Caco-2 (cell line): ENCODE results near the gene CEP41. TPM values are rescaled to one million over a fixed set of nuclear protein-coding genes. Genes with fewer than 3 reads are reported as not detected.

Experiments
- BruUV-seq: library from RNA; stranded (reverse); fragments of 400-500 nt; replicated peaks from 2 replicates; lab custom pipeline; 2021; lab: Mats Ljungman, UMichigan
- CTCF ChIA-PET: fragments of 300-600 bp; sonication (Branson Sonifier 250); formaldehyde crosslinking; loops from one replicate; lab custom pipeline; 2022; ENCODE audit warnings: antibody characterized with exemption; lab: Charles Lee
- POLR2A ChIA-PET: fragments of 300-600 bp; sonication (Branson Sonifier 250); formaldehyde crosslinking; loops from one replicate; lab custom pipeline; 2022; ENCODE audit warnings: antibody characterized with exemption; lab: Charles Lee
- DNase-seq, 2 experiments: peaks; one replicate each; pipeline versions ENCODE4 v3.0.0 to v3.0.0-alpha.2; 2020 to 2022
- H3K27me3 ChIP-seq: replicated peaks from 2 replicates; pipeline ENCODE4 v1.6.0; 2011; ENCODE audit warnings: low read length; ENCODE audit not compliant: control insufficient read depth, insufficient read depth
- H3K36me3 ChIP-seq: 2 replicates; pipeline ENCODE4 v1.5.1; 2011; ENCODE audit warnings: low read length; ENCODE audit not compliant: control insufficient read depth, insufficient read depth
- H3K4me1 ChIP-seq: fragments of 250-450 bp; sonication (Bioruptor Pico); 2 replicates; pipeline ENCODE4 v1.5.1; 2020; ENCODE audit warnings: mild to moderate bottlenecking
- H3K4me3 ChIP-seq: 2 replicates; pipeline ENCODE4 v1.5.1; 2011; ENCODE audit warnings: low read depth, mild to moderate bottlenecking, control low read depth, low read length
- H3K9me3 ChIP-seq: fragments of 250-450 bp; sonication (Bioruptor Pico); 2 replicates; pipeline ENCODE4 v1.5.1; 2020; ENCODE audit warnings: mild to moderate bottlenecking, moderate library complexity
- H3K27ac Mint-ChIP-seq: one replicate; pipeline ENCODE4 v1.8.0; 2022; ENCODE audit warnings: mixed read lengths; ENCODE audit not compliant: unreplicated experiment
- H3K27me3 Mint-ChIP-seq: one replicate; pipeline ENCODE4 v1.8.0; 2022; ENCODE audit warnings: mixed read lengths; ENCODE audit not compliant: insufficient read depth, unreplicated experiment
- H3K36me3 Mint-ChIP-seq: one replicate; pipeline ENCODE4 v1.8.0; 2022; ENCODE audit warnings: mild to moderate bottlenecking, mixed read lengths; ENCODE audit not compliant: insufficient read depth, unreplicated experiment
- H3K4me1 Mint-ChIP-seq: one replicate; pipeline ENCODE4 v1.8.0; 2022; ENCODE audit warnings: low read depth, mixed read lengths; ENCODE audit not compliant: unreplicated experiment
- H3K4me3 Mint-ChIP-seq: one replicate; pipeline ENCODE4 v1.8.0; 2022; ENCODE audit warnings: mild to moderate bottlenecking, moderate library complexity, mixed read lengths; ENCODE audit not compliant: unreplicated experiment
- H3K9me3 Mint-ChIP-seq: one replicate; pipeline ENCODE4 v1.8.0; 2022; ENCODE audit warnings: mixed read lengths; ENCODE audit not compliant: unreplicated experiment
- intact Hi-C: fragments of 100-400 bp; cut with micrococcal nuclease; formaldehyde crosslinking; loops from one replicate; pipeline ENCODE4 v1.10.0; 2022; ENCODE audit not compliant: unreplicated experiment
- total RNA-seq: library from RNA; stranded (reverse); gene quantifications from 2 replicates; pipeline ENCODE4 v1.2.3, GENCODE V29; 2022
- TF ChIP-seq, protein P1 (sequence below), 2 experiments: fragments of 200-600 bp in 1 of 2; IDR thresholded peaks; 1 replicate in 1 of 2; 2 replicates in 1 of 2; pipeline versions ENCODE4 v1.5.1 to v1.8.0; 2011 to 2022; ENCODE audit warnings: antibody characterized with exemption in 1 of 2, control low read depth in 1 of 2, inconsistent platforms in 1 of 2, low read depth in 1 of 2, low read length in 1 of 2, mild to moderate bottlenecking in 1 of 2, moderate library complexity in 1 of 2; ENCODE audit not compliant: insufficient read depth in 1 of 2, severe bottlenecking in 1 of 2, unreplicated experiment in 1 of 2

The CEP41 gene
- total RNA-seq, 1 experiment from 2014 or later: 14.9 TPM

DNA sequence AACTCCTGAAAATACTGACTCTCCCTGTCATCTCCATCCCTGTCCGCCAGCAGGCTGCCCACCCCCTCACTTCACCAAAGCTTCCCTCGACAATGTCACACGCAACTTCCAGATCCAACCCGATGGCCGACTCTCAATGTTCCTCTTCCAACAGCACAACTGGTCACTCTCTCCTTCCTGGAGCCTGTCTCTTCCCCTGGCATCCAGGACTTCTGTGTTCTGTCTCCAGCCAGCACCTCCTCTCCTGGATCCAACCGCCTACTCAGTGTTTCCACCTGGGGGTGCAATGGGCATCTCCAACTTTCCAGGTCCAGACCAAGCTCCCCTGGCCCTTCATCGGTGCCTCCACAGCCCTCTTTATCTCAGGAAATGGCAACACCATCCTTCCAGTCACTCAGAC is 87.6 kb downstream of the CEP41 start:
- H3K36me3 Mint-ChIP-seq: peaks cover 5% of the 10 kb centered on the region
- Histone ChIP-seq H3K36me3 (no peaks in the 10 kb centered on the region), H3K9me3 (no peaks in the 10 kb centered on the region), H3K4me3 (no peak overlapping the region), H3K4me1 (peaks cover 51% of the 10 kb centered on the region), H3K27me3 (no peaks in the 10 kb centered on the region)
- peaks cover 30% of the 10 kb centered on the region for H3K4me1 Mint-ChIP-seq
- peak in 1 of 2 experiments; percentile 33 for DNase-seq
- H3K4me3 Mint-ChIP-seq: no peak overlapping the region
- intact Hi-C loops: no loop called here
- TF ChIP-seq, protein P1, sequence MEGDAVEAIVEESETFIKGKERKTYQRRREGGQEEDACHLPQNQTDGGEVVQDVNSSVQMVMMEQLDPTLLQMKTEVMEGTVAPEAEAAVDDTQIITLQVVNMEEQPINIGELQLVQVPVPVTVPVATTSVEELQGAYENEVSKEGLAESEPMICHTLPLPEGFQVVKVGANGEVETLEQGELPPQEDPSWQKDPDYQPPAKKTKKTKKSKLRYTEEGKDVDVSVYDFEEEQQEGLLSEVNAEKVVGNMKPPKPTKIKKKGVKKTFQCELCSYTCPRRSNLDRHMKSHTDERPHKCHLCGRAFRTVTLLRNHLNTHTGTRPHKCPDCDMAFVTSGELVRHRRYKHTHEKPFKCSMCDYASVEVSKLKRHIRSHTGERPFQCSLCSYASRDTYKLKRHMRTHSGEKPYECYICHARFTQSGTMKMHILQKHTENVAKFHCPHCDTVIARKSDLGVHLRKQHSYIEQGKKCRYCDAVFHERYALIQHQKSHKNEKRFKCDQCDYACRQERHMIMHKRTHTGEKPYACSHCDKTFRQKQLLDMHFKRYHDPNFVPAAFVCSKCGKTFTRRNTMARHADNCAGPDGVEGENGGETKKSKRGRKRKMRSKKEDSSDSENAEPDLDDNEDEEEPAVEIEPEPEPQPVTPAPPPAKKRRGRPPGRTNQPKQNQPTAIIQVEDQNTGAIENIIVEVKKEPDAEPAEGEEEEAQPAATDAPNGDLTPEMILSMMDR (IDR thresholded peaks at IDR 0.05; ENCODE audit: insufficient read depth in 1 of 2, low read depth in 1 of 2, low read length in 1 of 2, severe bottlenecking in 1 of 2, unreplicated experiment in 1 of 2): no peak
- H3K9me3 Mint-ChIP-seq: no peaks in the 10 kb centered on the region
- no TSS peak for BruUV-seq
- ChIA-PET POLR2A (no interaction called here), CTCF (no interaction called here)
- no peak overlapping the region for H3K27ac Mint-ChIP-seq
- no peaks in the 10 kb centered on the region for H3K27me3 Mint-ChIP-seq

DNA sequence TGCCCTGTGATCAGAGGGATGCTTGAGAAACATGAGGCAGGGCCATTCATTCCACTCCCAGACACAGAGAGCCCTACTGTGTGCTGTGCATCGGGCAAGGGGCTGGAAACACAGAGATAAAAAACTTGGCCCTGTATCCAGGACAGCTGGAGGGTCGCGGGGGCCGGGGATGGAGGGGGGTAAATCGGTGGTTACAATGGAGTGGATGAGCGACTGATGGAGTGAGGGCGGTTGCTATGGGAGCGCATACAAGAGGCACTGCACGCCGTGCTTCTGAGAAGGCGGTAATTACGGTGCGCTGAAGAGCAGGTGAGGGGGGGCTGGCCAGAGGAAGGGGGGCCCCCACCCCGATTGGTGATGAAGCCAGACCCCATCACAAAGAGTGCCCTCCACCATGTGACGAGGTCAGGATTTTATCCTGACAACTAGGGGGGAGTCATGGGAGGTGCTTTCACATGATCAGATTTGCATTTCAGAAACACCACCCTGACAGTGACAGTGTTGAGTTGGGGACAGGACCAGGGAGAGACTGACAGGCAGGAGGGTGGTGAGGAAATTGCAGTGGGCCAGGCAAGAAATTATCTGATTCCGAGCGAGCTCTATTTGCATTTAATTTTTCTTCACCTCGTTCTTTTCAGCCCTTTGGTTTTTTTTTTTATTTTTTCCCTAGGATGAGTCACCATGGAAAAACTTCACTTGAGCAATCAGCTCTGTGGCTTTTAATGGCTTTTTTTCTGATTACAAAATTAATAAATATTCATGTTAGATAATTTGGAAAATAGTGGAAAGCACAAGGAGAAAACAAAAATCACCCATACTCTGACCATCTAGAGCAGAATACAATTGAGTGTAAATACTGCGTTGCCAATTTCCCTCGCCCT is 88.4 kb downstream of the CEP41 start:
- CTCF ChIA-PET: no interaction called here
- POLR2A ChIA-PET: no interaction called here
- H3K4me1 Mint-ChIP-seq: peaks cover 30% of the 10 kb centered on the region
- no TSS peak for BruUV-seq
- DNase-seq: no peak
- H3K27me3 Mint-ChIP-seq: no peaks in the 10 kb centered on the region
- no peaks in the 10 kb centered on the region for H3K9me3 Mint-ChIP-seq
- Histone ChIP-seq H3K4me3 (no peak overlapping the region), H3K27me3 (no peaks in the 10 kb centered on the region), H3K4me1 (peaks cover 49% of the 10 kb centered on the region), H3K36me3 (no peaks in the 10 kb centered on the region), H3K9me3 (no peaks in the 10 kb centered on the region)
- no peak overlapping the region for H3K4me3 Mint-ChIP-seq
- H3K27ac Mint-ChIP-seq: peak overlapping the region; percentile 20
- peaks cover 5% of the 10 kb centered on the region for H3K36me3 Mint-ChIP-seq
- intact Hi-C loops: no loop called here
- TF ChIP-seq, protein P1 (IDR thresholded peaks at IDR 0.05; ENCODE audit: insufficient read depth in 1 of 2, low read depth in 1 of 2, low read length in 1 of 2, severe bottlenecking in 1 of 2, unreplicated experiment in 1 of 2): no peak

DNA sequence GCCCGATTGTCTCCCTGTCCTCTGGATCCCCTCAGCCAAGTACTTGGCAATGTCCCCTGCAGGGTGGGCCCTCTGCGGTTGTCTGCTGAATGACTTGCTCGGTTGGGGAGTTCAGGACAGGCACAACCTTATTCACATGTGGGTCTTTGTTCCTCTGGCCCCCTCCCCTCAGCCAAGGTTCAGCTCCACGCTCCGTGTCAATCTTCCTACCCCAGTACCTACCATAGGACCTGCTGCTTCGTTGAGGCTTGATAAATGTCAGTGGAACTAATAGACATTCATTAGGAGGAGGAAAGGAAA is 89.1 kb downstream of the CEP41 start:
- no peak overlapping the region for H3K4me3 Mint-ChIP-seq
- H3K36me3 ChIP-seq: no peaks in the 10 kb centered on the region
- no peaks in the 10 kb centered on the region for H3K27me3 ChIP-seq
- no peaks in the 10 kb centered on the region for H3K27me3 Mint-ChIP-seq
- no TSS peak for BruUV-seq
- CTCF ChIA-PET: no interaction called here
- H3K36me3 Mint-ChIP-seq: peaks cover 5% of the 10 kb centered on the region
- DNase-seq: no peak
- H3K27ac Mint-ChIP-seq: peak overlapping the region; percentile 20
- TF ChIP-seq, protein P1 (IDR thresholded peaks at IDR 0.05; ENCODE audit: insufficient read depth in 1 of 2, low read depth in 1 of 2, low read length in 1 of 2, severe bottlenecking in 1 of 2, unreplicated experiment in 1 of 2): no peak
- peaks cover 42% of the 10 kb centered on the region for H3K4me1 ChIP-seq
- peaks cover 28% of the 10 kb centered on the region for H3K4me1 Mint-ChIP-seq
- intact Hi-C loops: no loop called here
- H3K9me3 ChIP-seq: no peaks in the 10 kb centered on the region
- H3K4me3 ChIP-seq: no peak overlapping the region
- H3K9me3 Mint-ChIP-seq: no peaks in the 10 kb centered on the region
- POLR2A ChIA-PET: no interaction called here
